Endometrial microvascular endothelial cells (primary cell): ENCODE results near the gene ANKRD44. TPM values are rescaled to one million over a fixed set of nuclear protein-coding genes. Genes with fewer than 3 reads are reported as not detected.

ENCODE experiments used
- in situ Hi-C: cut with HindIII; loops from 2 replicates; pipeline ENCODE4 v1.10.0; 2017; ENCODE audit warnings: low sequenced_read_pairs, low pct_unique_long_range_greater_than_20kb; ENCODE audit errors: inconsistent ontology term
- total RNA-seq: library from RNA; depleted of rRNA; stranded (reverse); fragments of >200 nt; gene quantifications from one replicate; pipeline ENCODE4 v1.2.3, GENCODE V29; 2015; ENCODE audit errors: inconsistent ontology term

The ANKRD44 gene
- total RNA-seq, 1 donor from 2014 or later = 1.8 TPM

DNA sequence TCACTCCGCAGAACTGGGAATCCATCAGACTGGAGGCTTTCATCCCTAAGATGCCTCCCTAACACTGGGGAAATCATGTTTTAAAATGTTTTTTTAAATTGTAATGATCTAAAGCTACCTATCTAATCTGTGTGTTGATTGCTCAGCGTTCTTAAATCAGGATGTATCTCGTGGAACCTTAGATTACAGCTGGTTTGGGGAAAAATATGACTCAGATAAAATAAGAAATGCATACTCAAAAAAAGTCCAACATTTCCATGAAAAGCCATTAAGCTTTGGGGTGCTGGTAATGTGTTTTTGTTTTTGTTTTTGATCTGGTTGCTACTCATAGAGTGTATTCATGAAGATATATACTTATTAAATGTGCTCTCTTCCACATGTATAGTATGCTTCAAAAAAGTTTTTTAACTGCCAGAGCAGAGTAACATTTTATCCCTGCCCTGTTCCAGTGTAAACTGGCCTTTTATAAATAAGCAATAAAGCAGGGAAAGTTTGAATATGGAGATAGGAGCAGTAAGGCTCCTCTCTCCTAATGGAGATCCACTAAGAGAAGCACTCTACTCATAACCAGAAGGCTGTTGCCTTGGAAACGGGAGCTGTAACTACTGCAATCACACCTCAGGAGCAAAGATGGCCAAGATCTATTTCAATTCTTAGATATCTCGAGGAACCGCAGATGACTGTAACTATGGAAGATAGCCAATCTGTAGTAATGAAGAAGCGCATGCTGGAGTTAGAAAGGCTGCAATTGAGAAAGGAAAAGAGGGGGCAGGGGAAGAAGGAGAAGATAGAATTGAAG lies 41.6 kb downstream of the ANKRD44 start:
- in situ Hi-C loops = no loop called here

DNA sequence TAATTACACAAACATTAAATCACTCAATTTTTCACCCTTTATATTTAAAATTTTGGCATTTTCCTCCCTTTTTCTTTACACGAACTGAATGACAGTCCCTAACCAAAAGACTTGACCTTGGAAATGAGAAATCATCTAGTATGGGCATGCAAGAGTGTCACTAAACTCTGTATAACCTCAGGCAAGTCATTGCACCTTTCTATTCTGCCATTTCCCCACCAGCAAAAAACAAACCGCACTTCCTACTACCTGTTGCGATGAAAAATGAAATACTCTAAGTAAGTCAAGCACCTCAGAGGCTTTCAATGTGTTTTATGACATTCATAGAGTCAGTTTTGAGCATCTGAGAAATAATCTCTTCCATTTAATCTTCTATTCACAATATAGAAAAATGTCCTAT lies 44.1 kb downstream of the ANKRD44 start:
- in situ Hi-C loops = no loop called here

- in situ Hi-C loops = no loop called here
These were observed 44.7 kb downstream of the ANKRD44 start for GRCh38 chr2:197265924-197266323.

GRCh38 chr2:197265036-197265435 lies 45.5 kb downstream of the ANKRD44 start:
- in situ Hi-C loops = no loop called here

GRCh38 chr2:197264332-197264731 lies 46.2 kb downstream of the ANKRD44 start:
- in situ Hi-C loops = no loop called here

- in situ Hi-C loops = no loop called here
These were observed 47.5 kb downstream of the ANKRD44 start for GRCh38 chr2:197263077-197263476.

- in situ Hi-C loops = no loop called here
These were observed 48.8 kb downstream of the ANKRD44 start for GRCh38 chr2:197261808-197262226.

GRCh38 chr2:197259470-197259999 lies 51.0 kb downstream of the ANKRD44 start:
- in situ Hi-C loops = no loop called here

DNA sequence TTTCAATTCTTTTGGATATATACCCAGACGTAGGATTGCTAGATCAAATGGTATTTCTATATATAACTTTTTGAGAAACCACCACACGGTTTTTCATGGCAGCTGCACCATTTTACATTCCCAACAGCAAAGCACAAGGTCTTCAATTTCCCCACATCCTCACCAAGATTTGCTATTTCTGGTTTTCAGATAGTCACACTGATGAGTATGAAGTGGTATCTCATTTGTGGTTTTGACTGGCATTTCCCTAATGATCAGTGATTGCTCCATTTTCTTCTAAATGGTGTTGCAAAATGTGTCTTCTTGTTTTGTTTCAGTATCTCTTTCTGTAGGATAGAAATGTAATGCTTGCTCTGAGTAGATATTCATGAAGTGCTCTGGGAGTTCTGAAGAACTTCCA lies 52.0 kb downstream of the ANKRD44 start:
- in situ Hi-C loops = no loop called here

DNA sequence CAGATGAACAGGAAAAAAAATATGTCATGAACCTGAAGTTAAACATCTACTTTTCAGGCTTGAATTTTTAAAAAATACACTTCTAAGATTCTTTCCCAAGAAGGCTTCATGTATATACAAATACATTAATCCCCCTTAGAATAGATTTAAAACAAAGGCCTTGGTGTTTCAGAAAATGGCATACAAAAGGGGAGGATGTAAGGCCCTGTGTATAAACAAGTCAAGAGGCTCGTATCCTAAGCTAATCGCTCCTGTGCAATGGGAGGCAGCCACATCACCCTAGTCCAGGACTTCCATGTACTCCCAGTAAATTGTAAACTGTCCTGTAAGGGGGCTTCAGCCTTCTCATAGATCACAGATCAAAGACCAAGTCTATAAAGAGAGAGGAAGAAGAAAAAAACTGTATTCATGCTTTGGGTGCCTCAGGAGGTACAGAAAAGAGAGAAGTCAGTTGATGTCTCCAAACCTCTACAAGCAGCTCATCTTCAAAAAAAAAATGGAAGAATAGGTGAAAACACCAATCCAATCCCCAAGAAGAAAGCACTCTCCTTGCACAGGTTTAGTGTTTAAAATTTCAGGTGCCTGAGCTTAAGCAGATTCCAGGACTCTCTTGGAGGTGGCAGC lies 53.9 kb downstream of the ANKRD44 start:
- in situ Hi-C loops = no loop called here

- in situ Hi-C loops = no loop called here
These were observed 54.6 kb downstream of the ANKRD44 start for GRCh38 chr2:197256021-197256420.

- in situ Hi-C loops = no loop called here
These were observed 55.0 kb downstream of the ANKRD44 start for GRCh38 chr2:197255543-197255942.

- in situ Hi-C loops = no loop called here
These were observed 55.6 kb downstream of the ANKRD44 start for GRCh38 chr2:197254776-197255530.

GRCh38 chr2:197251576-197251975 lies 59.0 kb downstream of the ANKRD44 start:
- in situ Hi-C loops = no loop called here

- in situ Hi-C loops = no loop called here
These were observed 59.4 kb downstream of the ANKRD44 start for GRCh38 chr2:197251163-197251562.

GRCh38 chr2:197250084-197250397 lies 60.5 kb downstream of the ANKRD44 start:
- in situ Hi-C loops = no loop called here

DNA sequence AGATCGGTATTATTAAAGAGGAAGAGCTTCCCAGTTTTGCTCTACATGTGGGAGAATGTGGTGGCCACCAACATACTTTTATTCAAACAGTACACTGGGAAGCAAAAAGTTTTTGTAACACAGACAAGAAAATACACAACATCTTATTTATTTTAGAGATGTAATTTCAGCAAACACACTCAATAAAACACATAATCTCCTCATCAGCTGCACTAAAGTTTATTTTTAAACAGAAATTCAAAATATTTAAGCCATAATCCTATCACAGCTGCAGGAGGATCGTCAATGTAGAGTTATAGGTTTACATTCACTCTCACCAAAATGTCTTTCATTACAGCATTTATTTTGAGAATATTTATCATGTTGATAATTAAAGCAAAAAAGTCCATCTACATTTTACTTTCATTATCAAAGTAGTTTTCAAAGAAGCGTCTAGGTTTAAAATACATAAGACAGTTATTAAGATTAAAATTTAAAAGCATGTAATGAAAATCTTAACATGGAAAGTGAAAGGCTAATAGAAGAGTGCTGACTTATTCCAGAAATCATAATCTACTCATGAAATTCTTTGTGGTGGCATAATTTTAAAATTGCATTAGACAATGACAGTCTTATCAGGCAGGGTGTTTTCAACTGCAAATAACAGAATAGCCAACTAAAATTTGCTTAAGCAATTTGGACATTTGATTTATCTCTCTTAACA lies 61.0 kb downstream of the ANKRD44 start:
- in situ Hi-C loops = no loop called here

DNA sequence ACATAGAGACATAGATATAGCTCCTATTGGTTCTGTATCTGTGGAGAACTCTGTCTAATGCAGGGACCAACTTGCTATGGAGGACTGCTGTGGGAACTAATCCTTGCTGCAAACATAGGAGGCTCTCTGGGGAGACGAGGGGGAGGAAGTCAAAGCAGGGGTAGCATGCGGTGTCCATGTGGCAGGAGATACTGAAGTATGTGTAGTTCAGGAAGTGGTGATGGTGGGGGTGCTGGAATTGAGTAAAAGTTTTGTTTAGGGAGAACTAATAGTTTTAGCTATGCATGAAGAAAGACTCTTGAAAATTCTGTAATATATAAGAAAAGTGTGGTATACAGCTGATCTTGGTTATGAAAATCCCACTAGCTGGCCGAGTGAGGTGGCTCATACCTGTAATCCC lies 62.0 kb downstream of the ANKRD44 start:
- in situ Hi-C loops = no loop called here

- in situ Hi-C loops = no loop called here
These were observed 62.6 kb downstream of the ANKRD44 start for GRCh38 chr2:197248001-197248401.
